Left ventricle myocardium superior (tissue), 1 donor: ENCODE data around the gene PHOX2B. TPM values are rescaled to one million over a fixed set of nuclear protein-coding genes. Genes with fewer than 3 reads are reported as not detected.
"Not testable (repeated sequence)": the region's sequence is repeated elsewhere in the genome, so short reads cannot be mapped to it uniquely, and the experiment has no call there.

Experiments
- ATAC-seq: fragments of 200-7000 bp; cut with Tn5 transposase; one replicate; pipeline ENCODE4 v1.9.1; 2020; ENCODE audit warnings: mild to moderate bottlenecking, moderate library complexity
- DNase-seq: peaks from one replicate; pipeline ENCODE4 v3.0.0-alpha.2; 2020
- intact Hi-C: fragments of 100-400 bp; cut with micrococcal nuclease; formaldehyde crosslinking; loops from one replicate; pipeline ENCODE4 v1.11.0; 2022
- total RNA-seq: library from RNA; stranded (reverse); fragmentation: NEBNext Ultra II Directional; extraction: Animal tissue kit (Norgen Biotek cat#: 25700); gene quantifications from one replicate; pipeline ENCODE4 v1.2.1, GENCODE V29; 2021
- donor health status: DM: no; HTN: yes; CAD: no; lungs with severe emphysema.

The PHOX2B gene
- total RNA-seq, 1 donor from 2014 or later, result not detected

DNA sequence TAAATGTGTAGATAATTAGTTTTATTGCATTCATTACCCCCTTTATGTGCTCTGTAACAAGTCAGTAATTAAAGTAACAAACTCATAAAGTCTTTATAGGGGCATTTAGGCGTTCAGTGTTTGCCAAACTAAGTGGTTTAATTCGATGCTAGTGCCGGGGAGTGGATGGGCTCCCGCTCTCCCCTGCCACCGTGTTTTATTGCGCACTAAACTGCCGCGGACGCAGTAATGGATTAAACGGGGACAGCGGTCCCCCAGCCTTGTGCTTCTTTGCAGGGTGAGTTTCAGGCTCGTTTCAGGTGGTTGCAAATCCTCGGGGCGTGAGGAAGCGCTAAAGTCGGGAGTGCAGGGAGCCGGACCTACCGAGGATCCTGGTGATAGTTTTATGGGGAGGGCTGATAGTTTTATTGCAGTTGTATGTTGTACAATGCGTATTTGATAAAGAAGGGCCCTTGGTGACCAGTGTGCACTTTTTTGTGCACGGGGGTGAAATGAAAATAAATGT, 1.6 kb upstream of the PHOX2B start:
- ATAC-seq (no peak), DNase-seq (no peak)
- intact Hi-C loops, result no loop called here

DNA sequence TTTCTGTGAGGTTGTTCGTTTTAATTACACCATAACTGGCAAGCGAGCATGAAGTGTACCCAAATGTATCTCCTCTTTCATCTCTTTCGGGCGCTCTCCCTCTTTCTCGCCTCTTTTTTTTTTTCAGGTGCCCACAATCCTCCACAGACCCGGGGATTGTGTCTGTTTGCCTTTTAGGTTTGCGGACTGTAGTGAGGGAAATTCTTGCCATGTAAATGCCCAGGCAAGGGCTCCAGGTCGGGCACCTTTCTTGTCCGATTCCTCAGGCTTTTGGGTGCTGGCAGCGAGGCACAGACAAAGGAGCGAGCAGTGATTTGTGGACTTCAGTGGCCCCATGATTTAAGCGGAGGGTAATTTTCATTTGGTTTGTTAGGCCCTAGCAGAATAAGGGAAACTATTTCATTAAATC, 1.1 kb upstream of the PHOX2B start:
- intact Hi-C loops, result no loop called here
- ATAC-seq, result no peak
- no peak for DNase-seq

DNA sequence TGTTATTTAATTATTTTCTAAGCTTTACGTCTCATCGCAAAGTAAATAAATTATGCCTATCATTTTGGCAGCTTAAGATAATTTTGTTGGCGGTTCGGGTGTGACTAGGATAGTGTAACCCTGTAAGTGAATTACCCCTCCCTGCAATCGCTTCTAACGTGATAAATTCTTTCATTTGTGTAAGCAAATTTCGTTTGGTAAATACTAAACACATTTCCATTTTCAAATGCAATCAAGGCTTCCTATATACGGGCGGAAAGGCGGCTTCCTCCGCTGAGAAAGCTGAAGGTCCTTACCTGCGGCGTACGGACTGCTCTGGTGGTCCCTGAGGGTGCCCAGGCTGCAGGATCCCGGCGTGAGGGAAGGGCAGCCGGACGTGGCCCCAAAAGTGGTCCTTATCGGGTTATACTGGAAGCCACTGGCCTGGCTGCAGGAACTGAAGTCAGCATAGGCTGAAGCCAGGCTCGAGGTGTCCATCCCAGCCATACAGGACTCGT, 403 bp downstream of the PHOX2B start:
- DNase-seq, result no peak
- intact Hi-C loops, result no loop called here
- no peak for ATAC-seq

DNA sequence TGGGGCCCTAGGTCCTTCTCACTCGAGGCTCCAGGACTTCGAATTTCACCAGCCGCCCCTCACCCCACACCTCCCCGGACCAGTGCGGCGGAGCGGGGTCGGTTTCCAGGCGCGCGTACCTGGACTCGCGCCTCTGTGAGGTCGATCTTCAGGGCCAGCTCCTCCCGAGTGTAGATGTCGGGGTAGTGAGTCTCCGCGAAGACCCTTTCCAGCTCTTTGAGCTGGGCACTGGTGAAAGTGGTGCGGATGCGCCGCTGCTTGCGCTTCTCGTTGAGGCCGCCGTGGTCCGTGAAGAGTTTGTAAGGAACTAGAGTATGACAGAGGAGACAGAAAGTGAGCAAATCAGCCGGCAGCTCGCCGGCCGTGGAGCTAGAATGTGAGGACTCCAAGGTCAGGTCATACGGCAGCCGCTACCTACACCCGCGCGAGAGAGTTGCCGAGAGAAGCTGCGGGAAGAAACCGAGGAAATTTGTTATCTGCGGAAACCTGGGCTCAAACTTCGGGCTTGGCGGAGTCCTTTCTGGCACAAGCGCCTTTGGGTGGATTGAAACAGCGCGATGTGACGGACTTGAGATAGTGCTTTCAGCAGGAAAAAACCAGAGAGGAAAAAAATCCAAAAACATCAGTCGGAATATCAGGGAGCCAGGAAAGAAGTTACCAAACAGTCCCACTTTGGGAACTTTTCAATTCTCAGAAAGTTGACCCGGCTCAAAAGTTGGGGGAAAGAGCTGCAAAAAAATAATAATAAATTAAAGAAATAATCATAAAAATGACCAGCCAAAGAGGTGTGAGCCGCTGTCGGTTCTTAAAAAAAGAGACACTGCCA, 1.1 kb downstream of the PHOX2B start:
- no peak for DNase-seq
- intact Hi-C loops, result no loop called here
- ATAC-seq, result no peak

DNA sequence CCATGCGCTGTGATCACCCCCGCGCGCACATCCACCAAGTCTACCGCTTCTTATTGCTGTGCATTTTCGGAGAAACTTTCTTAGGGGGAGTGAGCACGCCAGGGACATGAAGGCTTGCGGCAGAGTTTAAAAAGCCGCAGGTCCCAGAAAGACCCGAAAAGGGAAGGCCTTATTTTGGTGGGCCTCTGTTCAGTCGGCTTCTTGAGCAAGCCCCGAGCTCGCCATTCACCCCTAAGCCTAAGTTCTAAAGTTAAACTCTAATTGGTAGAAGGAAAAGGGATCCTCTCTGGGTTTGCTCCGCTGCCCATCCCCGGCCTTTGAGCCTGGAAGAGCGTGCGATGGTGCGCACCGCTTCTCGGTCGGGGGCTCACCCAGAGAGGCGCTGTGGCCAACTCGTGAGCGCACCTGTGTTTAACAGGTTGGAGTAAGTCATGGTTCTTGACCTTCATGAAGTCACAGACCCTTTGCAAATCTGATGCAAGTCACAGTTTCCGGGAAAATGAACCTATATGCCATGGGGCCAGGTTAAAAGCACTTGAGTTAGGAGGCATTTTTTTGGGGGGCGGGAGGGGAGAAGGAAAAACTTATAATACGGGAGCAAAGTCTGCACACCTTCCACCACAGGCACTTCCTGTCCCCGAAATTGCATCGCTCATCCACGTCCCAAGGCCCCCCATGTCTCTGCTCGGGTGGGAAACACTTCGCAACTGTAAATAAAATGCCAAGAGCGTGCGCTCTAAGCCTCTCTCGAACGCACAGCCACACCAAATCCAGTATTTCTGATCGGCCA, 1.9 kb downstream of the PHOX2B start:
- ATAC-seq (no peak), DNase-seq (no peak)
- intact Hi-C loops, result no loop called here

DNA sequence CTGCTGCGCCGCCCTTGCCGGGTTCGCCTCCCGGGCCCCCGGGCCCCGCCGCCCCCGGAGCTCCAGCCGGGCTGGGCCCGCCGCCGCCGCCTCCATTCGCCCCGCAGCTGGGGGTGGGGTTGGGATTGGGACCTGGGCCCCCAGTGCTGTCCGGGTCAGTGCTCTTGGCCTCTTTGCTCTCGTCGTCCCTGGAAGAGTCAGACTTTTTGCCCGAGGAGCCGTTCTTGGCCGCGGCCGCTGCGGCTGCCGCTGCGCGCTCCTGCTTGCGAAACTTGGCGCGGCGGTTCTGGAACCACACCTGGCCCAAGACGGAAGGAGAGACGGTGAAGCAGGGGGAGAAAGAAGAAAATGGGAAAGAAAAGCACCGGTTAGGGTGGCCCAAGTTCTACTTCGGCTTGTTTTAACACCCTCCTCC, 2.5 kb downstream of the PHOX2B start:
- ATAC-seq (no peak), DNase-seq (no peak)
- intact Hi-C loops, result no loop called here

DNA sequence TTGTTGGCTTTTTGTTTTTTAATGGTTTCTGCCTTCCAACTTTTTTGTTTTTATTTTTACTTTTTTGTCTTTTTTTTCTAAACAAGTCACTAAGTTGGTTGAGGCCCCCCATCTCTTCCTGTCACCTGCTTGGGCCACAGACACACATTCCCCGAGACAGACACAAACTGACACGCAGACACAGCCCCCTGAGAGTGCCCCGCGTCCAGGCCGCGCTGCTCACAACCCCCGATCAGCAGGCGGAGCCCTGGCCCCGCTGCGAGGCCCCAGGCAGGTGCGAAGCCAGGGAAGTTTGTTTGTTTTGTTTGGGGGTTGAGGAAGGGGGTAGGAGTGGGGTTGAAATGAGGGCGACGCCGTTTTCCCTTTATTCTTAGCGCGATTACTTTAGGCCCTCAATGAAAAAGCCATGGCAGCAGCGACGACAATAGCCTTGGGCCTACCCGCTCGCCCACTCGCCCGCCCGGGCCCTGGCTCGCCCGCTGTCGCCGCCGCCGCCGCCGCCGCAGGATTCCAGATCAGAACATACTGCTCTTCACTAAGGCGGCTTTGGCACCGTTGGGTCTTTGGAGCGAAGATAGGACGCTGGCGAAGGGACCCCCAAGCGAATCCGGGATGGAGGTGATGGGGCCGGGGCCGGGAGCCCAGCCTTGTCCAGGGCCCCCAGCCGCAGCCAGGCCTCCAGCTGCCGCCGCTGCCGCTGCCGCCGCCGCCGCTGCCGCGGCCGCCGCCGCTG, 3.1 kb downstream of the PHOX2B start:
- intact Hi-C loops, result no loop called here
- no peak for DNase-seq
- ATAC-seq, result no peak

DNA sequence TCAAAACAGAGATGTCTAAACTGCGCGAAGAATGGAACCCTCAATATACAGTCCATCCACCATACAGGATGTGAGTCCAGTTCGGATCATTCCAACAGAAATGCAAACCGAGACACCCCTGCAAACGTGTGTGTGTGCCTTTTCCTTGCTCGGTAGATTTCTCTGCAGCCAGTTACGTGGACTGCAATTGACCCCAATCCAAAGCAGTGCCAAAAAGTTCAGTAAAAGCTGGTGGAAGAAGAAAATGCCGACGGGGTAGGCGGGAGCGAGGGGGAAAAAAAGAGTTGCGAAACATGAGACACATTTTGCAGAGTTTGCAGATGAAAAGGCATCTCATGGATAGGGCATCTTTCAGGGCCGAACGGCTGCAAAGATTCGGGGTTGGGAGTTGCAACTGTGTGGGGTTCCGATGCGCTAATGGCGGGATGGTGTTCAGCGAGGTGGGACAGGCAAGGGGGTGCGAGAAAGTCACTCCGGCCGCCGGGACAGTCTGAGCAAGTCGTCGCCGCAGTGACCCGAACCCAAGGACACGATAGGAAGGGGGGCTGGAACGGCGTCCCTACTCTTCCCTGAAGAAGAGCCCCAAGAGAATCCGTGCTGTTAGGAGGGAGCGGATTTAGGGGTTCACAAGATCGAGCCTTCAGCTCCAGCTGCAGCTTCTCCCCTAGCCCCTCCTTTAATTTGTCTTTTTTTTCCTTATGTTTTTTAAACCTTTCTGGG, 3.8 kb downstream of the PHOX2B start:
- no peak for DNase-seq
- no peak for ATAC-seq
- intact Hi-C loops, result no loop called here

DNA sequence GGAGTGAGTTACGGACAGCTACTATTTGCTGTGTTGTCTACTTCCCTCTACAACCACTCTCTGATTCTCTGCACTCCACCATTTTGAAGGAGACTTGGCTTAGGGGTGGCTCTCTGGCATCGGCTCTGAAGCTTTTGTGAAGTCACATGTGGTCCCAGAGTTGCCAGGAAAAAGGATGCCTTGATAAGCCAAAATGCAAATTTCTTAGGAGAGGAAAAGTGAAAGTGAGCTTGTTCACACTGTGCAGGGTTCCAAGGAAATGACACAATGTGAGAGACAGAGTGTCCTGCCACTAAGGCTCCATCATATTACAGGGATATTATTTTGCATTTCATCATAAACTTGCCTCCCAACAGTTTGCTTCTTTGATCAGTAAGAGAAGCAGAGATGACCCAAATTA, 7.2 kb downstream of the PHOX2B start:
- ATAC-seq (no peak), DNase-seq (no peak)
- intact Hi-C loops, result no loop called here

DNA sequence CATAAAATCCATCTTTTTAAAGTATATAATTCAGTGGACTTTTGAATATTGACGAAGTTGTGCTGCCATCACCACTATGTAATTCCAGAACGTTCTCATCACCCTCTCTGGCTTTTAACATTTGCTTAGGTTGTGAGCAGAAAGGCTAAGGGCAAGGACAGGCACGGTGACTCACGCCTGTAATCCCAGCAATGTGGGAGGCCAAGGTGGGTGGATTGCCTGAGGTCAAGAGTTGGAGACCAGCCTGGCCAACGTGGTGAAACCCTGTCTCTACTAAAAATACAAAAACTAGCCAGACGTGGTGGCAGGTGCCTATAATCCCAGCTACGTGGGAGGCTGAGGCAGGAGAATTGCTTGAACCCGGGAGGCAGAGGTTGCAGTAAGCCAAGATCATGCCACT, 11.0 kb downstream of the PHOX2B start:
- ATAC-seq, DNase-seq, intact Hi-C loops: not testable (repeated sequence)

DNA sequence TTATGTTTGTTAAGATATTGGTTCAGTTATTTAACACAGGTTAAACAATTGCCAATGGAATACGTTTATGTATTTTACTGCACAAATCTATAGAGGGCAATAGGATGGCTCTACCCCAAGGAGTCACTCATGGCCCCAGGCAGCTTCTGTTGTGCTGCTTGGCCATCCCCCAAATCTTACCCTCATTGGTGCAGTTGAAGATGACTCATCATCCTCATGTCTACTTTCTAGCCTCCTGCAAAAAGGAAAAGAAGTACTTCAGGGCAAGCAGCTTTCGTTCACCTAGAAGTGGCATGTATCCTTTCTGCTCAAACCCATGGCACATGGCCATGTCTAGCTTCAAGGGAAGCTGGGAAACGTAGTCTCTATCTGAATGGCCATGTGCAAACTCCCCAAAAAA, 14.2 kb downstream of the PHOX2B start:
- no peak for DNase-seq
- no peak for ATAC-seq

DNA sequence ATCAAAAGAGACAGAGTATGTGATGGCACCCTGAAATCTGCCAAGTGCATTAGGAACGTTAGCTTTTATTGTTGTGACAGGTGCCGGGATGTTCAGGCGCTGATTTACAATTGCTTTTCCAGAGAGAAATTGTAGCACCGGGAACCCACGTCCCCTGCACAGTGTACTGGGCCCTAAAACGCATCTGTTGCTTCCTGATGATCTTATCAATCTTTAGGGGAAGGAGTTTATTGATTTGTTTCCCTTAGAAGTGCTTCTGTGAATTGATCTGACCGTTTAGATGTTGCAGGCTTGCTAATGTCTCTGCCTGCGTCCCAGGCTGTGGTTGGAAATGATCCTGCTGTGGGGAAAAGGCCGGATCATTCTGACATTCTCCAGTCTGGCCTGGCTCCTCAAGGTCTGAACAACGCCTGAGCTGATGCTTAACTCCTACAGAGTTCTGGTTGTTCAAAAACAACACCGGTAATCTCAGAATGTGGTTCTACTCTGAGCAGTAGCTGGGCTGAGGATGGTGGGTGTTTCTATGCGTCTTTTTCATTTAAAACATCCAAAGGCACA, 16.9 kb downstream of the PHOX2B start:
- no peak for ATAC-seq
- intact Hi-C loops, result no loop called here
- no peak for DNase-seq

More for the DNA sequence above, 14.2 kb downstream of the PHOX2B start:
- intact Hi-C loops, result no loop called here

DNA sequence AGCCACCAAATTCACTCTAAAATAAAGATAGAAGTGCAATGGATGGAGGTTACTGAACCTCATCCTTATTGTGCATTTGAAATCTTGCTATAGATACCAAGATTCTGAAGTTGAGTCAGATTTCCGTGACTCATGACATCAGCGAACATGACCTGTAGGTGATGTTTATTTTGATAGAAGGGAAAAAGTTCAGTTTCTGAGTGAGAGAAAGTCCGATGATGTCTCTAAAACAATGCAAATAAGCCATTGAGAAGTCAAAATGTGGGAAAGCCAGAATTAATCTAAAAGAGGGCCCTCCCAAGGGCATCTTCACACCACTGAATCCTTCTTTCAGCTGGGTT, 20.0 kb downstream of the PHOX2B start:
- ATAC-seq, result no peak
- no peak for DNase-seq
- intact Hi-C loops, result no loop called here

DNA sequence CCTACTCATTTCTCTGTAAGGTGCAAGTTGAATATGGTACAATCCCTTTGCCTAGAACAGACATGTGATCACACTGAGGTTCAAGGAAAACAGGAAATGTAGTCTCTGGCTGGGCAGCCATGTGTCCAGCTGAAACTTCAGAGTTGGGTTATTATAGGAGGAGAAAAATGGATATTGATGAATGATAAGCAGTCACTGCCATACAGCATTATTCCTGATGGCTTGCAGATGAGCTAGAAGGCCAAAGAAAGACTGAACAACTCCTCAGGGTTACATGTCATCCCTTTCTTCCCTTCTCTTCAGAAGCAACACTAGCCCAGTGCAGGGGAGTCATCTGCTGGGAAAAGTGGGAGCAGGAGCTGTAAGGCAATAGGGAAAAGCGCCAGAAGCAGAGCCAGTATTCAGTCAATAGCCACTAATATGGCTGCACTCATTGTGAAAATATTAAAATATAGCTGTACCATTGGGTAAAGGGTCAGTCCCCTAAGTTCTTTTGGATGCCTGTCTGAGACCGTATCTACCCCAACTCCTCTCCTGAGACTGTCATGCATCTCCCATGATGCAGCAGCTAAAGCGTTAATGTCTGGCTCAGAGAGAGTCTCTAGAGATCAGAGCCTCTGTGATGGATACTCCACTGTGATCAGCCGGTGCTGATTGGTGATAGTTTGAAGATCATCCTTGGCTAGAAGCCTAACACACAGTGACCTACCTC, 20.5 kb downstream of the PHOX2B start:
- intact Hi-C loops, result no loop called here
- DNase-seq (no peak), ATAC-seq (no peak)

DNA sequence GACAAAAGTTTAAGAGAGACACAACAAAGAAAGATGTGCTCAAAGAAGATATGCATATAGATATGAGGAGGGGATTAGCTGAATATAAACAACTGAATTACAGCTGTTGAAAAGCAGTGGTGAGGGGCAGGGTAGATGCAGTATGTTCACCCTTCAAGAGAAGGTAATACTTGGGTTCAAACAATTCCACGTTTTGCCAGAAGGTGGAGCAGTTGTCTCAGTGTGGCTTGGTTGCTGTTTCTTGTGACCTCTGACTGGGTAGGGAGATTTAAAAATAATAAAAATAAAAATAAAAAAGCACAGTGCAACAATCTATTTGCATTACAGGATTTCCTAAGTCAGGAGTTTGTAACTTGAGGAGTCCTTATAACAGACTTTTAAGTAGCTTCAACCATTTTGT, 23.3 kb downstream of the PHOX2B start:
- DNase-seq, result no peak
- no peak for ATAC-seq
- intact Hi-C loops, result no loop called here

DNA sequence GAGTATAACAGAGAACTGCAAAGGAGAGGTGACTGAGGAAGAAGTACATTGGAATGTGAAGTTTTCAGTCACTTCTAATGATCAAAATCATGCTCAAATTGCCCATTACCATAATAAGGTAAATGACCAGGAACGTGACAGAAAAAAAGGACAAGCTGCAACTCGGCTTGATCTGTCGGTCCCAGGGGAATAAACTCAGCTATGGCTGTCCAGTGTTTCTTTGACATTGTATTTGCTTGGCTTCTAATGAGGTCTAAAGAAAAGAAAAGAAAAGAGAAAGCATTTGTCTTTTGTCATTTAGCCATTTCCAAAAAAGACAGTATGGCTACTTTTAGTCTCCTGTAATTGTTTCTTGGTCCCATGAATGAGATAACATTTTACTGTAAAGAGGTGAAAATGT, 25.2 kb downstream of the PHOX2B start:
- intact Hi-C loops, result no loop called here
- ATAC-seq (no peak), DNase-seq (no peak)

DNA sequence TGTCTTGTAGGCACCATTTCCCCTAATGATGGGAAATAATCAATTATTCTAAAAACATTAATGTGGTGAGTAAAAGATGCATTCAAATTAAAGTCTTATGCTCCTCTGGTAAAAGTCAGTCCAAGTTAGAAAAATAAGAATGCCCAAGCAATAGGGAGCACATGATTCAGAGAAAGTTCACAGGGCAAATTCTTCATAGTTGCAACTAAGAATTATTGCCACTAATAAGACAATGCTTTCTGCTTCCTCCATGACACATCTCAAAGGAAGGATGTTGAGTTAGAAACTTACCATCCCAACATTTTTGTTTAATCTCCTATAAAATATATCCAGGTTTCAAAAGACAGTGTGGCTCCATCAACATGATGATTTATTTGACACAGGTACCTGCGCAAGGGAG, 26.3 kb downstream of the PHOX2B start:
- DNase-seq (no peak), ATAC-seq (no peak)
- intact Hi-C loops, result no loop called here

DNA sequence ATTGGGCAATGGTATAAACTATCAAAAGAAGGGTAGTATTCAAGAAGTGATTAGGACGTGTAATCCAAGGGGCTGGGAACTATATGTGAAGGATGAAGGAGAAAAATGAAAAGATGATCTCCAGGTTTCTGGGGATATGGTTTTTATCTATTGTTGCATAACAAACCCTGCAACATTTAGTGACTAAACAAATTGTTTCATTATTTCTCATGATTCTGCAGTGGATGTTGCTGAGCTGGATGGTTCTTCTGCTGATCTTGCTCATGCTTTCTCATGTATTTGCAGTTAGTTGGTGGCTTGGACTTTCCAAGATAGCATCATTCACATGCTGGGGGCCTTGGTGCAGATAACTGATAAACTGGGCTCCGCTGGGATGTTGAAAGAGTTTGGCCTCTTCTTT, 29.1 kb downstream of the PHOX2B start:
- DNase-seq, result no peak
- intact Hi-C loops, result no loop called here
- no peak for ATAC-seq
